HepG2 (cell line): Measurements from ENCODE around the gene SUPT4H1. TPM values are rescaled to one million over a fixed set of nuclear protein-coding genes. Genes with fewer than 3 reads are reported as not detected.
A peak's percentile ranks its signal among the peaks of the same experiment; 100 is the strongest.

ENCODE experiments used
- ATAC-seq: fragments of 200-7000 bp; cut with Tn5 transposase; 3 replicates; pipeline ENCODE4 v1.9.1; 2020; ENCODE audit warnings: mild to moderate bottlenecking, moderate library complexity
- BruUV-seq: library from RNA; stranded (reverse); fragments of 400-500 nt; replicated peaks from 2 replicates; lab custom pipeline; 2021; lab: Mats Ljungman, UMichigan
- CTCF ChIA-PET: fragments of 300-600 bp; formaldehyde crosslinking; extraction: SDS; loops from one replicate; lab custom pipeline; 2021; ENCODE audit warnings: low total read pairs, inconsistent platforms, low intra/inter-chr PET ratio; lab: Yijun Ruan, JAX
- POLR2A ChIA-PET: fragments of 350-600 bp; sonication (Branson Sonifier 250); formaldehyde crosslinking; loops from one replicate; lab custom pipeline; 2020; ENCODE audit warnings: antibody characterized with exemption, inconsistent platforms; lab: Yijun Ruan, JAX
- DNase-seq: peaks from one replicate; pipeline ENCODE4 v3.0.0-alpha.2; 2015; ENCODE audit warnings: low spot score
- FAIRE-seq: peaks from 3 replicates; lab custom pipeline; 2011; peaks lifted over from hg19 to GRCh38; lab: Jason Lieb, UNC
- H2AFZ ChIP-seq: one replicate; pipeline ENCODE4 v1.6.1; 2011; ENCODE audit warnings: low read length, inconsistent platforms
- H3K27ac ChIP-seq: fragments of 300-600 bp; 3 replicates; pipeline ENCODE4 v1.8.0; 2011; ENCODE audit warnings: mixed run types, mild to moderate bottlenecking, mixed read lengths, low read length, inconsistent platforms; ENCODE audit not compliant: insufficient read depth; ENCODE audit errors: extremely low read length
- H3K27me3 ChIP-seq, 2 experiments: fragments of 200-600 bp in 1 of 2; 2 replicates in 1 of 2; 3 replicates in 1 of 2; pipeline versions ENCODE4 v1.6.0 to v1.8.0; 2011; ENCODE audit warnings: low read length in 2 of 2, mild to moderate bottlenecking in 2 of 2, moderate library complexity in 2 of 2, inconsistent platforms in 1 of 2; ENCODE audit not compliant: insufficient read depth in 2 of 2, control insufficient read depth in 1 of 2
- H3K36me3 ChIP-seq, 2 experiments: fragments of 200-600 bp in 1 of 2; replicated peaks in 1 of 2; 2 replicates in 1 of 2; 3 replicates in 1 of 2; pipeline versions ENCODE4 v1.5.1 to v1.8.0; 2011; ENCODE audit warnings: low read length in 2 of 2, inconsistent platforms in 1 of 2; ENCODE audit not compliant: insufficient read depth in 2 of 2, control insufficient read depth in 1 of 2
- H3K4me1 ChIP-seq: 2 replicates; pipeline ENCODE4 v1.5.1; 2012; ENCODE audit warnings: low read length, inconsistent platforms; ENCODE audit not compliant: insufficient read depth
- H3K4me2 ChIP-seq: 2 replicates; pipeline ENCODE4 v1.6.0; 2011; ENCODE audit warnings: low read depth, low read length, inconsistent platforms
- H3K4me3 ChIP-seq, 3 experiments: fragments of 200-600 bp in 1 of 3; sonication (generic), shearing (Covaris generic) in 1 of 3; replicated peaks in 1 of 3; 2 replicates each; pipeline ENCODE4 v1.5.1; 2011 to 2016; ENCODE audit warnings: low read length in 3 of 3, inconsistent platforms in 2 of 3, low read depth in 2 of 3, mild to moderate bottlenecking in 2 of 3, control low read depth in 1 of 3, mixed read lengths in 1 of 3; ENCODE audit not compliant: insufficient read depth in 1 of 3
- H3K79me2 ChIP-seq: one replicate; pipeline ENCODE4 v1.6.1; 2011; ENCODE audit warnings: low read length, inconsistent platforms; ENCODE audit not compliant: insufficient read depth
- H3K9ac ChIP-seq: 2 replicates; pipeline ENCODE4 v1.6.0; 2011; ENCODE audit warnings: mild to moderate bottlenecking, low read depth, low read length, inconsistent platforms; ENCODE audit not compliant: insufficient read depth
- H3K9me3 ChIP-seq: 2 replicates; pipeline ENCODE4 v1.5.1; 2012; ENCODE audit warnings: mild to moderate bottlenecking, low read length
- H4K20me1 ChIP-seq: 2 replicates; pipeline ENCODE4 v1.6.0; 2011; ENCODE audit warnings: inconsistent platforms, mild to moderate bottlenecking, low read length, moderate library complexity; ENCODE audit not compliant: insufficient read depth
- CAMTA2 ChIP-seq: sonication (generic); formaldehyde crosslinking; IDR thresholded peaks from 2 replicates; pipeline ENCODE4 v1.4.0; 2020; ENCODE audit warnings: mild to moderate bottlenecking, missing genetic modification reagents, borderline replicate concordance
- DPF2 ChIP-seq: sonication (generic); formaldehyde crosslinking; IDR thresholded peaks from 2 replicates; pipeline ENCODE4 v1.4.0; 2020; ENCODE audit warnings: mild to moderate bottlenecking, low read depth, missing genetic modification reagents, borderline replicate concordance
- ELF3 ChIP-seq: IDR thresholded peaks from 2 replicates; pipeline ENCODE4 v1.6.1; 2016; ENCODE audit warnings: missing genetic modification reagents, missing compliant biosample characterization
- FOXC1 ChIP-seq: sonication (generic); formaldehyde crosslinking; IDR thresholded peaks from 2 replicates; pipeline ENCODE4 v1.8.0; 2022; ENCODE audit warnings: mild to moderate bottlenecking, missing genetic modification reagents, borderline replicate concordance
- GATAD2A ChIP-seq: IDR thresholded peaks from 2 replicates; pipeline ENCODE4 v1.6.1; 2016
- NPAS2 ChIP-seq: sonication (generic); formaldehyde crosslinking; IDR thresholded peaks from 2 replicates; pipeline ENCODE4 v1.8.0; 2022; ENCODE audit warnings: mild to moderate bottlenecking, missing genetic modification reagents, borderline replicate concordance
- XBP1 ChIP-seq: sonication (generic); formaldehyde crosslinking; IDR thresholded peaks from 2 replicates; pipeline ENCODE4 v1.5.0; 2020; ENCODE audit warnings: missing genetic modification reagents
- ZNF34 ChIP-seq: sonication (generic); formaldehyde crosslinking; IDR thresholded peaks from 2 replicates; pipeline ENCODE4 v1.4.0; 2020; ENCODE audit warnings: mild to moderate bottlenecking, missing genetic modification reagents, borderline replicate concordance
- ZNF496 ChIP-seq: sonication (generic); formaldehyde crosslinking; IDR thresholded peaks from 2 replicates; pipeline ENCODE4 v1.8.1; 2023; ENCODE audit warnings: mild to moderate bottlenecking, moderate library complexity, missing genetic modification reagents; ENCODE audit not compliant: insufficient replicate concordance
- ZNF562 ChIP-seq: sonication (generic); formaldehyde crosslinking; IDR thresholded peaks from 2 replicates; pipeline ENCODE4 v1.8.0; 2022; ENCODE audit warnings: missing genetic modification reagents, borderline replicate concordance
- ZSCAN9 ChIP-seq: IDR thresholded peaks from 2 replicates; pipeline ENCODE4 v1.6.1; 2016; ENCODE audit warnings: borderline replicate concordance
- whole genome bisulfite sequencing: methylation state at CpG from one replicate; pipeline ENCODE4 v1.1.6; 2017; ENCODE audit warnings: low lambda C conversion rate; 5-methylcytosine and 5-hydroxymethylcytosine counted together
- in situ Hi-C: cut with HindIII; loops from 2 replicates; pipeline ENCODE4 v1.10.0; 2017; ENCODE audit warnings: low pct_unique_long_range_greater_than_20kb; ENCODE audit not compliant: extremely low pct_ligation_motif_present
- intact Hi-C: fragments of 100-400 bp; cut with micrococcal nuclease; formaldehyde crosslinking; loops from one replicate; pipeline ENCODE4 v1.10.0; 2022; ENCODE audit not compliant: unreplicated experiment
- polyA plus RNA-seq, 8 experiments: library from polyadenylated mRNA; depleted of rRNA in 3 of 8; stranded (reverse) in 7 of 8; unstranded in 1 of 8; fragments of >200 nt; fragmentation: Illumina TruSeq in 4 of 8; extraction: Trizol in 4 of 8; gene quantifications; 2 replicates each; pipeline versions ENCODE4 v1.2.1 to v1.2.3, GENCODE V29; 2011 to 2016; ENCODE audit warnings: low read depth in 4 of 8, missing spikeins in 1 of 8, mixed read lengths in 1 of 8; ENCODE audit not compliant: insufficient read depth in 1 of 8
- total RNA-seq, 5 experiments: library from RNA; depleted of rRNA; stranded (reverse); fragments of >200 nt; fragmentation: Illumina TruSeq; extraction: Trizol; gene quantifications; 2 replicates each; pipeline ENCODE4 v1.2.3, GENCODE V29; 2016; ENCODE audit warnings: low read depth in 1 of 5
- TF ChIP-seq, protein P1 (sequence below): sonication (generic); formaldehyde crosslinking; IDR thresholded peaks from 2 replicates; pipeline ENCODE4 v1.5.0; 2020; ENCODE audit warnings: missing genetic modification reagents
- TF ChIP-seq, protein P2 (sequence below): sonication (generic); formaldehyde crosslinking; IDR thresholded peaks from 2 replicates; pipeline ENCODE4 v1.4.0; 2020; ENCODE audit warnings: mild to moderate bottlenecking, missing genetic modification reagents

Gene SUPT4H1
- total and polyA plus RNA-seq, 2 of the 13 experiments (the other 11 are each of a cell fraction or from before 2014, with no cell fraction given): 155 to 244 TPM

DNA sequence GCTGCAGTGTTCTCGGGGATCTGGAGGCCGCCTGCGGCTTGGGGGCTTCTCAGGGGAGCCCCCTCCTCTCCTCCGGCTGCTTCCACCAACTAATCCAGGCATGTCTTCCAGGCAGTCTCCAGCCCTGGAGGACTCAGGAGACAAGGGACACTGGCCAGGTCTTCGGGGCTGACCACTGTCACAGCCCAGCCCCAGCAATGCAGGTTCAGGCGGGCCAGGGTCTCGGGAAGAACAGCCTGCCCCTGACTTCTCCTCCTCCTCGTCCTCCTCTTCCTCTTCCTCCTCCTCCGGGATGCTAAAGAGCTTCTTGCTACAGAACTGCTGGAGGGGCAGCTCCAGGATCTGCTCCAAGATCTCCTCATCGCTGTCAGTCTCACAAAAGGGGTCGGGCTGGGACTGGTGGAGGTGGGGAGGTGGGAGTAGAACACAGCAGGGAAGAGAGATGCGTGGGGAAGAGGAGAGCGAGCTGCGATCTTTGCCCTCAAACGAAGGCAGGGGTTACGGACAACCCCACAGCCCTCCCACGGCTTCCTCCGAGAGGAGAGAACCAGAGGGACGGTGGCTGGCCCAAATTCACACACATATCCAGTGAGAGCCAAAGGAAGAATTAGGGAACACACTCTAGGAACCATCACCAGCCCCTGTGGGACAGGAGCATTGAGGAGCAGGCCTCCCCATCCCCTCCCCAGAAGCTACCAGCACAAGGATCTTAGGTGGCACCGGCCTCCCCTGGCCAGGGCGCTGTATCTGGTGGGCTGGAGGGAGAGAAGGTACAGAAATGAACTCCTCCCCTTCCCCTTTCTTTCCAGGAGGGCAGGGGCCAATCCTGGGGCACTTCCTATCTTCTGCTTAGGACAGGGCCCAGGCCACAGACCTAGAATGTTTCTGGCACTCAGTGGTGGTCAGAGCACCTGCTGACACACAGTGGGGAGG lies 42.8 kb downstream of the SUPT4H1 start:
- BruUV-seq: no TSS peak
- Histone ChIP-seq H3K4me3 (peak overlapping the region in 1 of 3 experiments; percentile 44; a peak in 1 of 6 replicates), H3K9ac (no peak overlapping the region)
- in situ Hi-C loops: loop anchor here (5.0 kb wide), 1 partner anchor 138 kb away; no protein-coding TSS in a partner anchor
- TF ChIP-seq, protein P1, sequence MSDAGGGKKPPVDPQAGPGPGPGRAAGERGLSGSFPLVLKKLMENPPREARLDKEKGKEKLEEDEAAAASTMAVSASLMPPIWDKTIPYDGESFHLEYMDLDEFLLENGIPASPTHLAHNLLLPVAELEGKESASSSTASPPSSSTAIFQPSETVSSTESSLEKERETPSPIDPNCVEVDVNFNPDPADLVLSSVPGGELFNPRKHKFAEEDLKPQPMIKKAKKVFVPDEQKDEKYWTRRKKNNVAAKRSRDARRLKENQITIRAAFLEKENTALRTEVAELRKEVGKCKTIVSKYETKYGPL: no peak
- TF ChIP-seq GATAD2A (CRISPR knock-in tag) (no peak), ZNF562 (CRISPR knock-in tag) (no peak), DPF2 (CRISPR knock-in tag) (no peak), FOXC1 (CRISPR knock-in tag) (no peak), CAMTA2 (no peak), XBP1 (CRISPR knock-in tag) (no peak), NPAS2 (CRISPR knock-in tag) (no peak), ZNF496 (no peak), ZNF34 (no peak), ELF3 (no peak), ZSCAN9 (no peak)
- TF ChIP-seq, protein P2, sequence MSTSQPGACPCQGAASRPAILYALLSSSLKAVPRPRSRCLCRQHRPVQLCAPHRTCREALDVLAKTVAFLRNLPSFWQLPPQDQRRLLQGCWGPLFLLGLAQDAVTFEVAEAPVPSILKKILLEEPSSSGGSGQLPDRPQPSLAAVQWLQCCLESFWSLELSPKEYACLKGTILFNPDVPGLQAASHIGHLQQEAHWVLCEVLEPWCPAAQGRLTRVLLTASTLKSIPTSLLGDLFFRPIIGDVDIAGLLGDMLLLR (CRISPR knock-in tag): no peak
- TF ChIP-seq, all 625 proteins: peak for 0
- Histone ChIP-seq H3K27me3 (peaks cover 28 to 92% of the 10 kb centered on the region in 2 experiments; a peak in 4 of 5 replicates), H3K4me2 (peak overlapping the region; percentile 56), H4K20me1 (no peaks in the 10 kb centered on the region), H3K9me3 (no peaks in the 10 kb centered on the region), H2AFZ (peak overlapping the region; percentile 9), H3K4me1 (peaks cover 18% of the 10 kb centered on the region), H3K36me3 (no peaks in the 10 kb centered on the region), H3K79me2 (no peaks in the 10 kb centered on the region), H3K27ac (no peak overlapping the region)
- ATAC-seq (no peak; the same call in 2 of the 3 replicates), FAIRE-seq (no peak), DNase-seq (no peak)
- POLR2A ChIA-PET: interaction anchor here (0.7 to 1.6 kb wide), 2 partner anchors 8 to 108 kb away, joined by 3 read pairs; partner anchors contain the start of gene RNF43
- intact Hi-C loops: loop anchor here (2.0 kb wide), 1 partner anchor 138 kb away; no protein-coding TSS in a partner anchor
- CTCF ChIA-PET: interaction anchor here (2.2 to 2.4 kb wide), 2 partner anchors 8 to 138 kb away, joined by 9 to 24 read pairs; no protein-coding TSS in a partner anchor
- WGBS: 16% methylated on average over 21 of the region's 21 CpGs
